Osteocyte (in vitro differentiated cells): Measurements from ENCODE around the gene NCK2. TPM values are rescaled to one million over a fixed set of nuclear protein-coding genes. Genes with fewer than 3 reads are reported as not detected.

Source experiments
- DNase-seq: peaks from one replicate; pipeline ENCODE4 v3.0.0; 2021; ENCODE audit warnings: mixed read lengths; ENCODE audit not compliant: unreplicated experiment; ENCODE audit errors: extremely low spot score
- H3K27ac Mint-ChIP-seq: one replicate; pipeline ENCODE4 v1.8.0; 2021; ENCODE audit warnings: mild to moderate bottlenecking, mixed read lengths; ENCODE audit not compliant: unreplicated experiment
- H3K27me3 Mint-ChIP-seq: one replicate; pipeline ENCODE4 v1.8.0; 2021; ENCODE audit warnings: mixed read lengths; ENCODE audit not compliant: unreplicated experiment
- H3K36me3 Mint-ChIP-seq: one replicate; pipeline ENCODE4 v1.8.0; 2021; ENCODE audit warnings: mixed read lengths; ENCODE audit not compliant: unreplicated experiment
- H3K4me1 Mint-ChIP-seq: one replicate; pipeline ENCODE4 v1.8.0; 2021; ENCODE audit warnings: mixed read lengths; ENCODE audit not compliant: unreplicated experiment
- H3K4me3 Mint-ChIP-seq: one replicate; pipeline ENCODE4 v1.8.0; 2021; ENCODE audit warnings: mild to moderate bottlenecking, moderate library complexity, mixed read lengths; ENCODE audit not compliant: unreplicated experiment
- H3K9me3 Mint-ChIP-seq: one replicate; pipeline ENCODE4 v1.8.0; 2021; ENCODE audit warnings: mixed read lengths; ENCODE audit not compliant: unreplicated experiment
- total RNA-seq: library from RNA; stranded (reverse); gene quantifications from 2 replicates; pipeline ENCODE4 v1.2.1, GENCODE V29; 2021
- TF ChIP-seq, protein P1 (sequence below): fragments of 200-600 bp; sonication (generic); IDR thresholded peaks from 2 replicates; pipeline ENCODE4 v1.5.0; 2021; ENCODE audit warnings: antibody characterized with exemption, mild to moderate bottlenecking, moderate library complexity

Gene NCK2
- total RNA-seq, 1 donor from 2014 or later, result 39.5 TPM

DNA sequence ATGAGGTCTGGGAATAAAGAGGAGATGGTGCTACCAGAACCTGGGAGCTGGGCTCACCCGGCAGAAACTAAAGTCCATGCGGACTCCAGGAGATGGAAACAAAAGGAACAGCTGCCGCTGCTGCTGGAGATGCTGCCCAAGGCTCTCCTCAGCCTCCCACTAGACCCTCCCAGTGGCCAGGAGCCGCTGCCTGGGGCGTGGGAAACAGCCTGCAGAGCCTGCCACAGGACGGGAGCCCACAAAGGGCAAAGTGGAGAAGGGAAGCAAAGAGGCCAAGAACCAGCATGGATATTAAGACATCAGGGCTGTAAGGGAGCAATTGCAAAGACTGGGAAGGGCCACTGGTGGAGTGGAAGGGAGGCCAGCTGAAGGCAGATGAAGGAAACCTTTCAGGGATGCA lies 179.6 kb downstream of the NCK2 start:
- no peak for DNase-seq
- H3K4me3 Mint-ChIP-seq, result no peak overlapping the region
- H3K4me1 Mint-ChIP-seq, result no peaks in the 10 kb centered on the region
- no peaks in the 10 kb centered on the region for H3K36me3 Mint-ChIP-seq
- H3K27ac Mint-ChIP-seq, result no peak overlapping the region
- H3K9me3 Mint-ChIP-seq, result peaks cover 8% of the 10 kb centered on the region
- H3K27me3 Mint-ChIP-seq, result peaks cover 15% of the 10 kb centered on the region
- TF ChIP-seq, protein P1, sequence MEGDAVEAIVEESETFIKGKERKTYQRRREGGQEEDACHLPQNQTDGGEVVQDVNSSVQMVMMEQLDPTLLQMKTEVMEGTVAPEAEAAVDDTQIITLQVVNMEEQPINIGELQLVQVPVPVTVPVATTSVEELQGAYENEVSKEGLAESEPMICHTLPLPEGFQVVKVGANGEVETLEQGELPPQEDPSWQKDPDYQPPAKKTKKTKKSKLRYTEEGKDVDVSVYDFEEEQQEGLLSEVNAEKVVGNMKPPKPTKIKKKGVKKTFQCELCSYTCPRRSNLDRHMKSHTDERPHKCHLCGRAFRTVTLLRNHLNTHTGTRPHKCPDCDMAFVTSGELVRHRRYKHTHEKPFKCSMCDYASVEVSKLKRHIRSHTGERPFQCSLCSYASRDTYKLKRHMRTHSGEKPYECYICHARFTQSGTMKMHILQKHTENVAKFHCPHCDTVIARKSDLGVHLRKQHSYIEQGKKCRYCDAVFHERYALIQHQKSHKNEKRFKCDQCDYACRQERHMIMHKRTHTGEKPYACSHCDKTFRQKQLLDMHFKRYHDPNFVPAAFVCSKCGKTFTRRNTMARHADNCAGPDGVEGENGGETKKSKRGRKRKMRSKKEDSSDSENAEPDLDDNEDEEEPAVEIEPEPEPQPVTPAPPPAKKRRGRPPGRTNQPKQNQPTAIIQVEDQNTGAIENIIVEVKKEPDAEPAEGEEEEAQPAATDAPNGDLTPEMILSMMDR, result no peak

DNA sequence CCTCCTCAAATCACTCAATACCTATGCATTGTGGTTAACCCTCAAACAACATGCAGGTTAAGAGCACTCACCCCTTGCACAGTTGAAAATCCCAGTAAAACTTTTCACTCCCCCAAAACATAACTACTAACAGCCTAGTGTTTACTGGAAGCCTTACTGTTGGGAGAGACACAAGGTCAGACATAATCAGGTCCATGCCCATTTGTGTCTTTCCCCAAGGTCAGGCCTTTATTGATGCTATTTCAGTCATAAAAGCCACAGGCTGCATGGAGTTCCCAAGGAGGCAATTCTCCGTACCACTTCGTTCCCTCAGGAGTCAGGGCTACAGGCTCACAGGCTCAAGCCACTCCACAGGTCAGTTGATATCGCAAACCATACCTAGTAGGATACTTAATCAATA lies 180.2 kb downstream of the NCK2 start:
- peaks cover 8% of the 10 kb centered on the region for H3K9me3 Mint-ChIP-seq
- H3K4me1 Mint-ChIP-seq, result no peaks in the 10 kb centered on the region
- H3K4me3 Mint-ChIP-seq, result no peak overlapping the region
- no peak overlapping the region for H3K27ac Mint-ChIP-seq
- TF ChIP-seq, protein P1, result no peak
- DNase-seq, result no peak
- H3K27me3 Mint-ChIP-seq, result peaks cover 15% of the 10 kb centered on the region
- H3K36me3 Mint-ChIP-seq, result no peaks in the 10 kb centered on the region

DNA sequence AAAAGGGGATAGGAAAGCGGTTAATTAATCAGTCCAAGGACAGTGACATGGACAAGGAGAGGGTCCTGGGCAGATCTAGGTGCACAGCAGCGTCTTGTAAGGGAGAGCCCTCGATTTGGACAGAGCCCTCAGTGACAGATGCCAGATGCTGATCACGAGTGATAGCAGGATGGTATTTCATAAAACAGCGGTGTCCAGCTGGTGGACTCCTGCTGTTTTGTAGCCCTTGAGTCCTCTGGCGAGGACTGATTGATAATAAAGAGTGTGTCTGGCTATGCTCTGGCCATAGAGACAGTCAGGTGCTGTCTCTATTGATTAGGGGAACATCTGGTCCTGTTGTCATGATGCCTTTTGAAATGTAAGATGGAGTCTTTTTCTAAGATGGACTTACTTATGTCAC lies 180.7 kb downstream of the NCK2 start:
- Mint-ChIP-seq H3K4me3 (no peak overlapping the region), H3K36me3 (no peaks in the 10 kb centered on the region), H3K4me1 (no peaks in the 10 kb centered on the region), H3K27ac (no peak overlapping the region), H3K27me3 (peaks cover 19% of the 10 kb centered on the region), H3K9me3 (peaks cover 6% of the 10 kb centered on the region)
- TF ChIP-seq, protein P1, result no peak
- no peak for DNase-seq

DNA sequence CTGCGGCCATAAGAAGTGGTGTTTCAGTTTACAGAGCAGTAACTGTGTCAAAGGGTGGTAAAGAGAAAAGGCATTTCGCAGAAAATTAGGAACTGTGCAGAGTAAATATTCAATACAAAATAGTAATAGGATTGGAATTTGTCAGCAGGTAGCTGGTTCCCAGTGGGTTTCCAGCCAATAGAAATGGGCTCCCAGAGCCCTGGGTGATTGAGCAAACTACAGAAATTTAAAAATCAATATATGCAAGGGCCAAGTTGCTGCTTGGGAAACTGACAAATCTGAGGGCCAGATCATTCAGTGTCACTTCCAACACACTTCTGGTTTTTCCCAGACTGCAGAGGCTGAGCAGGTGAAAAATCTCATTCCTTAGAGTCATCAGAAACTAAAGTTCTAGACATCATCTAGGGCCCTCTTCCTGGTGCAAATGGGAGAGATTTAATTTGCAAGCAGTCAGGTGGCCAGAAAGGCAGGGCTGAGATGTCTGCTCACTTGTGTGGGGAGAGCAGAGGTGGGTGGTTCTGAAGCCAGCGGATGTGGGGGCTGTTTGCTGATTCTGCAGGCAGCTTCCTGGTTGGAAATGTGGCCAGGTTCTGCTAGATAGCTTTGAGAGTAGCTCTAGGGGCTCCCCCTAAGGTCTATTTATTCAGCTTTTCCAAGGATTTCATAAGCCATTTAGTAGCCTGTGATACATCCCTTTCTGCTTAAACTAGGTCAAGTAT lies 182.4 kb downstream of the NCK2 start:
- H3K4me3 Mint-ChIP-seq, result no peak overlapping the region
- H3K36me3 Mint-ChIP-seq, result no peaks in the 10 kb centered on the region
- H3K27me3 Mint-ChIP-seq, result peaks cover 19% of the 10 kb centered on the region
- H3K27ac Mint-ChIP-seq, result no peak overlapping the region
- no peaks in the 10 kb centered on the region for H3K9me3 Mint-ChIP-seq
- no peaks in the 10 kb centered on the region for H3K4me1 Mint-ChIP-seq
- DNase-seq, result no peak
- TF ChIP-seq, protein P1, result no peak

DNA sequence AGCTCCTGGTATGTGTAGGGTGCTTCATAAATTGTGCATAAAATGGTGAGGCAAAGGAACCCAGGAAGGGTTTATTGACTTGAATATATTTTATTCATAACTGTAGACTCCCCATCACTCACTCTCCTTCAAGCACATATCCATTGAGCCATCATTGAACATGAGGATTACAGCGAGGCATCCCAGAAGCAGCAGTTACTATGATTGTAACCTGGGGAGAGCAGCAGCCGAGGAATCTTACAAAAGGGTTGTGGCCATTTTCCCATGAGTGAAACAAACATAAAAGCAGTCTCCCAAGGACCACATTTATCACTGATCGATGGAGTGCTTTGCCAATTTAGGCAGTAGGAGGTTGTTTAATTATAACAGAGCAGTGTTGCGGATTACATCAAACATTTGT lies 183.4 kb downstream of the NCK2 start:
- H3K4me3 Mint-ChIP-seq, result no peak overlapping the region

More for the DNA sequence above, 183.4 kb downstream of the NCK2 start:
- Mint-ChIP-seq H3K36me3 (no peaks in the 10 kb centered on the region), H3K27me3 (peaks cover 19% of the 10 kb centered on the region), H3K9me3 (no peaks in the 10 kb centered on the region), H3K4me1 (no peaks in the 10 kb centered on the region), H3K27ac (no peak overlapping the region)
- TF ChIP-seq, protein P1, result no peak
- DNase-seq, result no peak
